HG02840 (cell line): ENCODE data around the gene VAPA.
"Not testable (repeated sequence)": the region's sequence is repeated elsewhere in the genome, so short reads cannot be mapped to it uniquely, and the experiment has no call there.

Experiments
- ATAC-seq: cut with Tn5 transposase; IDR thresholded peaks from one replicate; pipeline ENCODE4 v1.9.1; 2021; ENCODE audit warnings: mild to moderate bottlenecking, moderate library complexity, moderate number of reproducible peaks; ENCODE audit not compliant: unreplicated experiment, low FRiP score

VAPA gene

DNA sequence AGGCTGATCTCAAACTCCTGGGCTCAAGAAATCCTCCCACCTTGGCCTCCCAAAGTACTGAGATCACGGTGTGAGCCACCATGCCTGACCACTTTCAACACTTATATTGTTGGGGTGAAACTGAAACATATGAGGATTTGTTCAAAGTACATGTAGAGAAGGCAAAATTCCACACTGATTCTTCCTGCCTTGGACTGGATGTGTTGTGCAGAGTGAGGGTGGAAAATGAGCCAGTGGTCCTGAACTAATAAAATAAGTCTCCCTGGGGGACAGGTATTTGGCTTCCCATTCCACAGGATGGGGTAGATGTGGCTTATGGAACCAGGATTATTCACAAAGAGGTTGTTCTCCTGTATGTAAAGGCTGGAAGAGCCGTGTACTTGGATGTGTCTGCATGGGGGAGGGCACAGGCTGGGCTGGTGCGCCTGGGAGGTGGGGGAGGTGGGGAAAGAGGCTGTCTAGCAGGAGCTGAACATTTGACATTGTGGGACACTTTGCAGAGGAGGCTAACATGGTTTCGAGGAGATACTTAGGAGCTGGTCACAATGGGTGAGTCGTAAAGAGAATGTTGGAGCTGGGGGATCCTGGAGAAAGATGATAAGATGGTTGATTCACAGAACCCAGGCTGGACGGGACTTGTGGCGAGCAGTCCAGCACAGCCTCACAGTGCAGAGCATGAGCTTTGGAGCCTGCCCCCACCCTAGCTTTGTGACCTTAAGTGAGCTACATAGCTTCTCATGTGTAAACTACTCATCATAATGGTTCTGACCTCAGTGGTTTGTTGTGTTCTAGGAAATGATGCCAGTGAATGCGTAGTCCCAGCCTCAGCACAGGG, 28.4 kb upstream of the VAPA start, which contains the start of gene TXNDC2:
TSS of gene TXNDC2 (plus strand) at position 804 of the 835 bp plus-strand sequence. CDS start 708 bp downstream, outside the sequence.
- no peak for ATAC-seq

DNA sequence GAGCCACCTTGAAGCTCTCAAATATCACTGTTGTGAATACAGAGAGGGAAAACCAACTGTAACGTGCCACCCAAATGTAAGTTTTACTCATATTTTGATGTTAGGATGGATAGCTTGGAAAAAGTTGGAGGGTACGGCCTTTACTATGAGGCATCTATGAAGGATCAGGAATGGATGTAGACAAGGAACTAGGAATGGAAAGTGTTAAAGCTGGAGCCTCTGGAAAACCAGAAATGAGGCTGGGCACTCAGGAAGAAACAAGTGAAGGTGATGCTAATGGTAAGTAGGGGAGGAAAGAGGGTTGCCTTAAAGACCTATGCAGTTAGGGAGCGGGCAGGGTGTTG, 27.8 kb upstream of the VAPA start:
- ATAC-seq: no peak

DNA sequence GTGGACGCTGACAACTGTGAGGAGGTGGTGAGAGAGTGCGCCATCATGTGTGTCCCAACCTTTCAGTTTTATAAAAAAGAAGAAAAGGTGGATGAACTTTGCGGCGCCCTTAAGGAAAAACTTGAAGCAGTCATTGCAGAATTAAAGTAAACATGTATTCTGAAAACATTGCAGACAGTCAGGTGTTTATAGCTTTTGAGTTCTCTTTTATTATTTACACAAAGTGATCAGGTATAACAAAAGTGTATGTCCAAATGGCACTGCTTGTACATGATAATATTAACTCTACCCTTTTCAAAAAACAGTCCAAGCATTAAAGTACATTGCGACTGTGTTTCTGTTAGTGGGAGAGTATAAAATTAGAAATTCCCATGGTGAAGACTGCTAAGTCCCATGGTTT, 25.8 kb upstream of the VAPA start:
- no peak for ATAC-seq

DNA sequence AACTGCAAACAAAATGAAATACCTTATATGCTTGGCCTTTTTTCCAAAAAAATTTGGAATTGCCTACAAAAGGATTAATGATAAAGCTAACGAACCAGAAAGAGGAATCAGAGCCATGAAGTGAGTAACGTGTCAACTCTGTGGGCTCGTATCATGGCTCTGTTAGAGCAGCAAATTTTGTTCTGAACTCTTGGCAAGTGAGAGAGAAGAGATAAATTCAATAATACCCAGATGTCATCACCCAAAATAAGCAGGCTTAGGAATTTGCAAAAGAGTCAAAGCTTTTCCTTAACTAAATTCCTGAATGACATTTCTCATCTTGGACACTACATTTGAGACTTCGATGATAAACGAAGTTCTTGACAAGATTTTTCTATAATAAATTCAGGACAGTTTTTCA, 23.6 kb upstream of the VAPA start:
- no peak for ATAC-seq

DNA sequence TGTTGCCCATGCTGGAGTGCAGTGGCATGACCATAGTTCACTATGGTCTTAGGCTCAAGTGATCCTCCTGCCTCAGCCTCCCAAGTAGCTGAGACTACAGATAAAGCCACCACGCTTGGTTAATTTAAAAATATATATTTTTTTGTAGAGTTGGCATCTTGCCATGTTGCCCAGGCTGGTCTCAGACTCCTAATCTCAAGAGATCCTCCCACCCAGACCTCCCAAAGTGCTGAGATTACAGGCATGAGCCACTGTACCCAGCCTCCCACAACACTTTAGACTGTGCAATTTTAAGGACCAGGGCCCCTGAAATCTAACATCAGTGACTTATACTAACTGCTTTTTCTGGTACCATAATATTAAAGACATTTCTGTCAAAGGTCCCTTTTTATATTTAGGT, 22.9 kb upstream of the VAPA start:
- ATAC-seq: no peak

DNA sequence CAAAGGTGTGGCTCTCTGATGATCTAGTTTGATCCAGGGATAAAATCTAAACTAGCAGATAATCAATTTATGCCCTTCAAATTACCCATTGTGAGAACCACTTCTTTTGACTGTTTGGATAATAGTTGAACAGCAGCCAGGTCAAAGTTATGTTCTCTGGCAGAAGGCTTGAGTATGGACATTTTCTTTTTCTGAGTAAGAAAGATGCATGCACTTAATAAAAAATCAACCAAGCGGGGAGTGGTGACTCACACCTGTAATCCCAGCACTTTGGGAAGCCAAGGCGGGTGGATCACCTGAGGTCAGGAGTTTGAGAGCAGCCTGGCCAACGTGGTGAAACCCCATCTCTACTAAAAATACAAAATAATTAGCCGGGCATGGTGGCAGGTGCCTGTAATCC, 22.3 kb upstream of the VAPA start:
- ATAC-seq: not testable (repeated sequence)

DNA sequence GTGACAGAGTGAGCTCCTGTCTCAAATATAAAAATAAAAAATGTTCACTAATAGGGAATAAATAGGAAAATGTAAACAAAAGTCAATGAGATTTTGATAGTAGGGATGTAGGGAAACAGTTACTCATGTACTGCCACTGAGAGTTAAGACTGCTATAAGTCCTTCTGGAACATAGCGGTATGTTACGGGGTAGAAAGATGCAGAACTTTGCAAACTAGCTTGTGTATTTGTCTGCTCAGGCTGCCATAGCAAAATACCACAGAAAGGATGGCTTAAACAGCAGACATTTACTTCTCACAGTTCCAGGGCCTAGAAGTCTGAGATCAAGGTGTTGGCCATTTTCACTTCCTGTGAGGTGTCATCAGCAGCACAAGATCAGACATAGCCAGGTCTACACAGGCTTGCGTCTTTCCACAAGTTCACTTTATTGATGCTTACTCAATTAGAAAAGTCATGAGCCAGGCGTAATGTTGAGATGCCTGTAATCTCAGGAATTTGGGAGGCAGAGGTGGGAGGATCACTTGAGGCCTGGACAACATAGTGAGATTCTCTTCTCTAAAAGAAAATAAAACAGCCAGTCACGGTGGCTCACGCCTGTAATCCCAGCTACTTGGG, 19.3 kb upstream of the VAPA start:
- ATAC-seq: no peak

DNA sequence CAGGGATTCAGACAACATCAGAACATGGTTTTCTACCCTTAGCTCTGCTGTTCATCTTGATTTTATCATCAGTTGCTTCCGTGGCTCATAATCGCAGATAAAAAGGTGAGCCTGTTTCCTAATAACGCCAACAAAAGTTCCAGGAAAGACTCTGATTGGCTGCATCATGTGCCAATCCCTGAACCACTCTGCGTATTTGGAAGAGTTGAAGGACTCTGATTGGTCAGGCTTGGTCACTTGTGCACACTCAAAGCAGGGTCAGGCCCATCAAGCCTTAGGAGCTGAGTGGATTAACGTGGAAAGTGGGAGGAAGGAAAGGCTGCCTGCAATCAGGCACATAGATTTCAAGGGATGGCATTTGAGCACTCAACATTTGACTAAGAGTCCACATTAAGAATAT, 16.7 kb upstream of the VAPA start:
- no peak for ATAC-seq

DNA sequence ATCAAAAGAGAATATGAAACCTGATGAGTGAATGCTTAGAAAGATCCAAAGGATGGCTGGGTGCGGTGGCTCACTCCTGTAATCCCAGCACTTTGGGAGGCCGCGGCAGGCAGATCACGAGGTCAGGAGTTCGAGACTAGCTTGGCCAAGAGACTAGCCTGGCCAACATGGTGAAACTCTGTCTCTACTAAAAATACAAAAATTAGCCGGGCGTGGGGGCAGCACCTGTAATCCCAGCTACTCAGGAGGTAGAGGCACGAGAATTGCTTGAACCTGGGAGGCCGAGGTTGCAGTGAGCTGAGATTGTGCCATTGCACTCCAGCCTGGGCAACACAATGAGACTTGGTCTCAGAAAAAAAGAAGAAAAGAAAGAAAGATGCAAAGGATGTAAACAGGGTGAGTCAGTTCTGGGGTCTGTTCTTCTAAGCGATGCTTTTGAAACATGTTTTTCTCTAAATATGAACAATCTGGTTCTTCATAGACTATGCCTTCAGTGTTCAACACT, 16.0 kb upstream of the VAPA start:
- not testable (repeated sequence) for ATAC-seq

DNA sequence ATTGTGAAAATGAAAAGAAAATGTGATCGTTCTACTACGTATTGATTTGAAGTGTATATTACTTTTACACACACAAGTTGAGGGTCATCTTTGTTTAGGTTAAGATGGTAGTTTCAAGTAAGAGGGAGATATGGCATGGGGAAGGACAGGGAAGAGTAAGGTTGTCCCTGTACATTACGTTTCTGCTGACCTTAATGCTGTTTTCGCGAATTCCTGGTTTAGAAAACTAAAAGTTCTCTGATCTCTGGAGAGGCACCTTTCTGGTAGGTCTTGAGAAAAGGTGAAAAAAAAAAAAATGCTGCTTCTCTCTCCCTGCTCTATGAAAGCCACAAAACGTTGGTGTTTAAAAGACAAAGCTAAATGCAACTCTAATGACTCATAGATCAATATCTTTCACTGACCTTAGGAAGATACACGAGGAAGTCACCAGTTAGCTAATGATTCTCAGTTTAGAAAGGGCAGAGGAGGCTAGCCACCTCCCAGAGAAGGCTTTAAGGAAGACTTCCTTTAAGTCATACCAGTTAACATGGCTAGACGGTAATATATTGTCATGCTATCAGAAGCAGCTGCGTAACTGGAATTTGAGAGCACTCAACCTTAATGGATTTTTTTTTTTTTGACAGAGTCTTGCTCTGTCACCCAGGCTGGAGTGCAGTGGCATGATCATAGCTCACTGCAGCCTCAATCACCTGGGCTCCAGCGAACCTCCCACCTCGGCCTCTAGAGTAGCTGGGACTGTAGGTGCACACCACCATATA, 14.8 kb upstream of the VAPA start:
- no peak for ATAC-seq

DNA sequence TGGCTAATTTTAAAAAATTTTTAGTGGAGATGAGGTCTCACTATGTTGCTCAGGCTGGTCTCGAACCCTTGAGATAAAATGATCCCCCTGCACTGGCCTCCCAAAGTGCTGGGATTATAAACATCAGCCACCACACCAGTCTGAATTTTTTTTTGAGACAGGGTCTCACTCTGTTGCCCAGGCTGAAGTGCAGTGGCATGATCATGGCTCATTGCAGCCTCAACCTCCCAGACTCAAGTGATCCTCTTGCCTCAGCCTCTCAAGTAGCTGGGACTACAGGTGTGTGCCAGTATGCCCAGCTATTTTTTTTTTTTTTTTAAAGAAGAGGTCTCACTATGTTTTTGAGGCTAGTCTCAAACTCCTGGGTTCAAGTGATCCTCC, 14.3 kb upstream of the VAPA start:
- not testable (repeated sequence) for ATAC-seq

DNA sequence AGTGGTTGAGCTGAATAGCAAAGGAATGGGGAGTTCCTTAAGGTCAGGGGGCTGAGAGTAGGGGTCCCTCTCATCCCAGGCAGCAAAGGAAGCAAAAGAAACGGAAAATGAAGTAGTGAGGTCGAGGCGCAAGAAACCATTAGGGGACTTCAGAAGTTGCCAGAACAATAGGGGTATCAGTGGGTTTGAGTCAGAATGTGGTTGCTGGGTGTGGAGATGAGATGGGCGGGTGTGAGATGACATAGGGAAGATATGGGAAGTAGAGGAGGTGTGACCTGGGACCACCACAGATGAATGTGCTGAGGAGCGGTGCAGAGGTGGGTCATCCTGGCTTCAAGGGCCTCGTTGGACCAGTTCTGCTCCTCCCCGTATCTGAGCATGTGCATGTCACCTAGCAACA, 13.1 kb upstream of the VAPA start:
- no peak for ATAC-seq

DNA sequence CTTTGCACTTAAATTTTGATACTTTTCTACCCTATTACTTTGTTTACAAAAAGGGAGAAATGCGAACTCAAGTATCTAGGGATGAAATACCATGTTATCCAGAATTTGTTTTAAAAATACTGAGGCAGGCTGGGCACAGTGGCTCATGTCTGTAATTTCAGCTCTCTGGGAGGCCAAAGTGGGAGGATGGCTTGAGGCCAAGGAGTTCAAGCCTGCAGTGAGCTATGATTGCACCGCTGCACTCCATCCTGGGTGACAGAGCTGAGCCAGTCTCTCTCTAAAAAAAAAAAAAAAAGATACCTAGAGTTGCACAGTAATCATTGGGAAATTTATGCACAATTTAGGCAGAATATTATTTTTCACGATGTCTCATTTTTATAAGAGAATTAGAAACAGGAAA, 12.4 kb upstream of the VAPA start:
- ATAC-seq: no peak

DNA sequence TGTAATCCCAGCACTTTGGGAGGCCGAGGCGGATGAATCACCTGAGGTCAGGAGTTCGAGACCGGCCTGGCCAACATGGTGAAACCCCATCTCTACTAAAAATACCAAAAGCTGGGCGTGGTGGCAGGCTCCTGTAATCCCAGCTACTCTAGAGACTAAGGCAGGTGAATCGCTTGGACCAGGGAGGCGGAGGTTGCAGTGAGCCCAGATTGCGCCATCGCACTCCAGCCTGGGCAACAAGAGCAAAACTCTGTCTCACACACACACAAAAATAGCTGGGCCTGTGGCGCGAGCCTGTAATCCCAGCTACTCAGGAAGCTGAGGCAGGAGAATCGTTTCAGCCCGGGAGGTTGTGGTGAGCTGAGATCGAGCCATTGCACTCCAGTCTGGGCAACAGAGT, 11.6 kb upstream of the VAPA start:
- not testable (repeated sequence) for ATAC-seq

DNA sequence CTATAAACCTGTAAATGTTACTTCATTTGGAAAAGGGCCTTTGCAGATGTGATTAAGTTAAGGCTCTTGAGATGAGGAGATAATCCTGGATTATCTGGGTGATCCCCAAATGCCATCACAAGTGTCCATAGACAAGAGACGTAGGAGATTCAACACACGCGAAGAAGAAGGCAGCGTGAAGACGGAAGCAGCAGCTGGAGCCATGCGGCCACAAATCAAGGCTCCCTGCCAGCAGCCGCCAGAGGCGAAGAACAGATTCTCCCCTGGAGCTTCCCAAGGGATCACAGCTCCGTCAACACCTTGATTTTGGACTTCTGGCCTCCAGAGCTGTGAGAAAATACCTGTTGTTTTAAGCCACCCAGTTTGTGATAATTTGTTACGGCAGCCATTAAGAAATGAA, 11.0 kb upstream of the VAPA start:
- no peak for ATAC-seq

DNA sequence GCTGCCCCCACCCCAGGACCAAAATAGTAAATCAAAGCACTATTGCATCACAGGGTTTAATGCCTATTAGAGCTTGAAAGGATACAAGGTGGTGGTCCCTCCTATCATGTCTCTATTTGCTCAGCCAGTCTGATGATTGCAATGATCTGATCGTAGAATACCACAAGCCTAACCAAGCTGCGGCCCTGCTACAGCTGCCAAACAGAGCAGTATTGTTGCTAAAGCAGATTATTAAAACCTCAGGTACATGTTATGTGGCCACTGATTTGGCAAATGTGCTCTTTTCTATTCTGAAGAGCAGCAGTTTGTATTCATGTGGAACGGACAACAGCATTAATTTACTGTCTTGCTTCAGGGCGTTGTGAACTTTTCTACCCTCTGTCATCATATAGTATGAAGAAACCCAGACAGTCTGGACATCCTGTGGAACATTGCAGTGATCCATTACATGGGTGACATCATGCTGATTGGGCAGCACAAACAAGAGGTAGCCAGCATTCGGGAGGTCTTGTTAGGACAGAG, 8.4 kb upstream of the VAPA start:
- no peak for ATAC-seq

DNA sequence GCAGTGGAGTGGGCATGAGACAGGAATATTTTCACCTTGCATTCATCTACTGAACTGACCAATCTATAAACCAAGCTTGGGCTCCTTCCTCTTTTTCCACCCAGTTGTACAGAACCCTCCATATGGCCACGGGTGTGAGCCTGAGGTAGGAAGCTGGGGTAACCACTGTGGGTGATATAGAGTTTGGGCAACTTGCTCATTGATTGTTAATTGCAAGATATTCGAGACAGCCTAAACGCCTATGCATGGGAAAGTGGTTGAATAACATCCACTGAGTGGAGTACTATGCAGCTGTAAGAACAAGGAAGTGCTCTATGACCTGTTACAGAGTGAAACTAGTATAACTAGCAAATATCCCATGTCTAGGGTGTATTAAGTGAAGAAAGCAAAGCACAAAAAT, 7.3 kb upstream of the VAPA start:
- no peak for ATAC-seq

DNA sequence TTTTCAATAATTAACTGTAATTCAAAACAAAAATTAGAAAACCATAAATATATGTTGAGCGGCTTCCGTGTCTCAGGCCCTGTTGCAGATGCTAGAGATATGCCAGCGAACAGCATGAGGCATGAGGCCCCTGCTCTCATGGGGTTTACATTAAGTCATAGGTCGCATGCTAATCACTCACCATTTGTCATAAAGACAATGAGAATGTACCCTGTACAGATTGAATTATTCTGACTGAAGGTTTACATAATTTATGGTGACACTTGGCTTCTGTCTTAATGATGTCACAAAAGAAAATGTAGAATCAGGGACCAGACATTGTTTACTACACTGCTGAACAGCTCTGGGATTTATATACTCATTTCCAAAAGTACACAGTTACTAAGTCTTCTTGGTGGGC, 5.9 kb upstream of the VAPA start:
- no peak for ATAC-seq

DNA sequence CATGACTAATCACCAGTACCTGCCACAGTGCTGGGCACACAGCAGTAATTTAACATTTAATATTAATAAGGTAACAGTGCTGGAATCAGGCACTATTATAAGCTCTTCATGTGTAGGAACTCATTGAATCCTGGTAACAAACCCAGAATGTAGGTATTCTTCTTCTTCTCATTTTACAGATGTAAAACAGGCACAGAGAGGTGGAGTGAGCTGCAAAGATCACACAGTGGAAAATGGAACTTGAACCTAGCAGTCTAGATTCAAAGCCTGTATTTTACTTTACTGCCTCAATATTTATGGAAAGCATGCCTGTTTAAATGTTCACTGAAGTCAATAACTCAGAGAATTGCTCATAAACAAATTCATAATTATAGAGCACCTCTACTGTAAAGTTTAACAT, 3.7 kb upstream of the VAPA start:
- ATAC-seq: no peak

DNA sequence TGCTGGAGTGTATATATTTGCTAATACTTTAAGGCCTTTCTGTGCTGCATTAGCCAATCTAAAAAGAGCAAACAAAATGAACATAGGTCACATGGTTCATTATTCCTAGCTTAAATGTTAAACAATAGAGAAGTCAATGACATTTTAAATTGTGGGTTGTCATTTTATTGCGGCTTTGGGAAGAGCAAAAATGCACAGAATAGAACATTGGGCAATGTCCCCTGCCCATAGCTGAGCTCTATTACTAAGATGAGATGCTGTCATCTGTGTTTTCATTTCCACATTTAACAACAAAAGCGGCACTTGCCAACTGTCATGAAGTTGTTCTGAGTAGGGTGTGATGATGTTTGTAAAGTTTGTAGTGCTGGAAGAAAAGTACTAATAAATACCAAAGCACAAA, 3.2 kb upstream of the VAPA start:
- ATAC-seq: no peak

DNA sequence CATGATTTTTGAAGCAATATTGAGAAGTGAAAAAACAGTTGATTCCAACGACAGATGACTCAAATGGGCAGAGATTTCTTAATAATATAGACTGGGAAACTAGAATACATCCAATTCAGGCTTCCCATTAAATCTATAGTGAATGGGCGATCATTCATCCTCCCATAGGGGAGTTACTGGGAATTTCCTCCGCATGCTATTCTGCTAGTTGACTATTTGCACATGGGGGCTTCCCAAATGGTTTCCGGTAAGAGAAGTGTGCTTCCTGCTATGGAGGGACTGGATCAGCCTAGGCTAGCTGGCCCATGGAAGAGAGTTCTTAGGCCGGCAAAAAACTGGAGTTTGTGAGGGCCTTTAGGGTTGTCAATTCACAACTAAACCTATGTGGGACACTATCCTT, 2.6 kb upstream of the VAPA start:
- ATAC-seq: no peak
